ENCODE results near the gene IL10.
A peak's percentile ranks its signal among the peaks of the same experiment; 100 is the strongest.

IL10 gene

GRCh38 chr1:206741142-206741701, 31.1 kb downstream of the IL10 start:
- in situ Hi-C loops (cut with MboI; ENCODE audit: low pct_unique_long_range_greater_than_20kb, low sequenced_read_pairs), result loop anchor here (25.0 kb wide), 1 partner anchor 171 kb away; the partner anchor contains the start of gene FCMR
- no peak for DNase-seq

DNA sequence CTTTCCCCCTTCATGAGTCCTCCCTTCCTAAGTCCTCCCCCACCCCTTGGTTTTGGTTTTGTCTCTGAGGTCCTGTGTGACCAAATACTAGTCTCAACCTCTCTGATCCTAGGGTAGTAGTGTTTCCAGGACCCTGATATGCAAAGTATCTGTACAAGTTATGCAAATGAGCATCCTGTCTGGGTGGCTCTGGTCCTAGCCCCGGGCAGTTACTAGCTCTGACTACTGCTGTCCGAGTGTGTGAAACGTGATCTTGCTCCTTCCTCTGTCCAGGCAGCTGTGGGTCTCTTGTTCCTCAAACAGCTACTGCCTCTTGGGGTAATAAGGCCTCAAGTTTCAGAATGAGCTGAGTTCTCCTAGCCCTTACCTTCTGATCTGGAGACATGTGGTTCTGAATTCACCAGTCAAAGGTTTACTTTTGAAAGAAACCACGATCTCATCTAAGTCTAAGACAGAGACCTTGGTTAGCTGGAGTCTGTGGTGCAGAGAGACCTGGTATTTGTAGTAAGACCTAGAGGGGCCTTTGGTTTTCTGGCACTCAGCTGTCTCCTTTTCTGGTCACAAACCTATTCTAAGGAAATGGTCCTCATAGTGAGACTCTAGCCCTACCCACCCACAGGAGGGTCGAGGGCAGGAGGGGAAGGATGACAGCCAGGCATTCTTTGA, 32.8 kb downstream of the IL10 start:
- in situ Hi-C loops (cut with MboI; ENCODE audit: low pct_unique_long_range_greater_than_20kb, low sequenced_read_pairs), result loop anchor here (25.0 kb wide), 1 partner anchor 173 kb away; the partner anchor contains the start of gene FCMR
- DNase-seq, result no peak

DNA sequence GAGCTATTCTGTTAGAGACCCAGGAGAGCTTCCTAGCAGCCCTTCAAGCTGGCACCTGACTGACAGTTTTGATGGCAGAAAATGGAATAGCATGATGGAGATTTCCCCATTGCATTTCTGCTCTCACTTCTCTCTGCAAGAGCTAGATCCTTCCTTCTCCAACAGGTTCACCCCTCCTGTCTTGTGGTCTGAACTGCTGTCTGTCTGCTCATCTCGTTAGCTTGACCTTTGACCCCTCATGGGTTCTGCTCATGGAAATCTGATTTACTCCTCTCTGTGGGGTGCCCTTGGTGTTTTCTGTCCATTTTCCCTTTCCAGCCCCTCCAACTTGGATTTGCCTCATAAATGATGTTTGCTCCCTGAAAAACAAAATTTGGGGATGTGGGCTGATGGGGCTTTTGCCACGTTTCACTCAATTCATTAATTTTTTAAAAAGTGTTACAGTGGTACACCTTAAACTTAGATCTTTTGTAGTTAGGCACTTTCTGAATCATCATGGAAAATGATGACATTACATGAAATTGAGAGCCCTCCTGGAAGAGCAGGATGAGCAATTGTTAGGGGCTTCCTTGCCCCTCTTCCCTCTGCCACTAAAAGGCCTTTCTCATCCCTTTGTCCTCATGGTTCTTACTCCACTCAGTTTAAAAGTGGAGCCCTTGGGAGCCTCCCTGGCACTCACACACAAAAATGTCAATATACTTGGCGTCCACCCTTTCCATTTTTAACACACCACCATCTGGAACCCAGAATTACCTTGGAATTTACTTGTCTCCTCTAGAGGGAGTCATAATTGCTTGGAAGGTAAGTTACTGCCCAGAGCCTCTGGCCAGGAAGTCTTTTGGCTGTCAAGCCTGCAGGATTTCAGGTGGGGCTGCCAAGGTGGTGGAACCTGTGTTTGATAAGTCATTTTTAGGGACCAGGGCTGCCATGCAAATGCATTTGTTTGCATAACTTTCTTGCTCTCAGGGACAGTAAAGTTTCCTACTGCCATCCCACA, 33.6 kb downstream of the IL10 start:
- peak; percentile 19 for DNase-seq
- in situ Hi-C loops (cut with MboI; ENCODE audit: low pct_unique_long_range_greater_than_20kb, low sequenced_read_pairs), result loop anchor here (25.0 kb wide), 1 partner anchor 174 kb away; the partner anchor contains the start of gene FCMR

DNA sequence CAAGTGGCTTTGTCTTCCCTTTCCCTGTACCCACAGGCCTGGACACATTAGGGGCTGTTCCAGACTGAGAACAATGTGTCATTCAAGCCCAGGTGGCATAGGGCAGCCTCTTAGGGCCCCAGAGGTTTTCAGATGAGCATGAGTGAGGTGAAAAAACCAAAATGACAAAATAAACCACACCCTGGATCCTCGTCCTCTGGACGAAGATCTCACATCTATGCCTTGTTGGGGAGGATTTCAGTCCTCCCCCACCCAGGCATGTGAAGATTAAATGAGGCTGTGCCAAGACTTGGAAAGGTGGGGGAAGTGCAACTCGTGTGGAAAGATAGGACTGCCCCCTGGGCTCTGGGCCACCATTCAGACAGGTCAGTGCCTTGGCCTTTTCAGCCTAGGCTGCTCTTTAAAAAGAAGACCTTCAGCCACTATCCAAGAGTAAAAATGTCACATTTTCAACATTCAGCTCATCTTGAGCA, 34.5 kb downstream of the IL10 start:
- DNase-seq, result no peak
- in situ Hi-C loops (cut with MboI; ENCODE audit: low pct_unique_long_range_greater_than_20kb, low sequenced_read_pairs), result loop anchor here (25.0 kb wide), 1 partner anchor 175 kb away; the partner anchor contains the start of gene FCMR

- in situ Hi-C loops (cut with MboI; ENCODE audit: low pct_unique_long_range_greater_than_20kb, low sequenced_read_pairs), result loop anchor here (25.0 kb wide), 1 partner anchor 175 kb away; the partner anchor contains the start of gene FCMR
- DNase-seq, result no peak
Measured at GRCh38 chr1:206736878-206737728, 35.2 kb downstream of the IL10 start.

DNA sequence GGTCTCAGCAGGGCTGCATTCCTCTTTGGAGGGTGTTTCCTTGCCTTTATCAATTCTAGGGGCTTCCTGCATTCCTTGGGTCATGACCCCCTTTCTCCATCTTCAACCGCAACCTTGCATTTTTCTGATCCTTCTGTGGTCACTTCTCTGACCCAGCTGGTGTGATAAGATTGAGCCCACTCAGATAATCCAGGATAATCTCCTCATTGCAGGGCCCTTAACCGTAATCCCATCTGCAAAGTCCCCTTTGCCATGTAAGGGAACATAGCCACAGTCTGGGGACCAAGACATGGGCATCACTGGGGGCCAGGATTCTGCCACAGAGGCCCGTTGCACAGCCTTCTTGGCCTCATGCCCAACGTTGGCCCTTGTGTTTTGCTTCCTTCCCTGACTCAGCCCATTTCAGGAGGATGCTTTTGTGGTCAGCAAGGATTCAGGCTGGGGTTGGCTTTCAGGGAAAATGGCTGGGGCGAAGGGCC, 36.7 kb downstream of the IL10 start:
- DNase-seq, result no peak
- in situ Hi-C loops (cut with MboI; ENCODE audit: low pct_unique_long_range_greater_than_20kb, low sequenced_read_pairs), result loop anchor here (25.0 kb wide), 1 partner anchor 177 kb away; the partner anchor contains the start of gene FCMR

- DNase-seq, result peak; percentile 51
- in situ Hi-C loops (cut with MboI; ENCODE audit: low pct_unique_long_range_greater_than_20kb, low sequenced_read_pairs), result loop anchor here (25.0 kb wide), 1 partner anchor 178 kb away; the partner anchor contains the start of gene FCMR
Measured at GRCh38 chr1:206734499-206735142, 37.7 kb downstream of the IL10 start.

DNA sequence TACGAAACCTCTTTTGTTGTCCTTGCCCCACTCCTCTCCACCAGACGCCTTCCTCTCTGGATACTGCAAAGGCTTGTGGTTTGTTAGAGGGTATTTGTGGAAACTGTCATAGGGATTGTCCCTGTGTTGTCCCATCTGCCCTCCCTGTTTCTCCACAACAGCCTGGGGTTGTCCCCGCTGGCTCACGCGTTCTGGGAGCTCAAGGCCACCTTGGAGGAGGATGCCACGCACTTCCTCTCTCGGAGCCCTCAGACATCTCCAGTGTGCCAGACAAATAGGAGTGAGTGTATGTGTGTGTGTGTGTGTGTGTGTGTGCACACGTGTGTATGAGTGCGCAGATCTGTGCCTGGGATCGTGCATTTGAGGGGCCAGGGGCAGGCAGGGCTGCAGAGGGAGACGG, 39.3 kb downstream of the IL10 start:
- in situ Hi-C loops (cut with MboI; ENCODE audit: low pct_unique_long_range_greater_than_20kb, low sequenced_read_pairs), result loop anchor here (25.0 kb wide), 1 partner anchor 179 kb away; the partner anchor contains the start of gene FCMR

GRCh38 chr1:206732508-206732907, 39.8 kb downstream of the IL10 start:
- no peak for DNase-seq
- in situ Hi-C loops (cut with MboI; ENCODE audit: low pct_unique_long_range_greater_than_20kb, low sequenced_read_pairs), result loop anchor here (25.0 kb wide), 1 partner anchor 180 kb away; the partner anchor contains the start of gene FCMR

More for the DNA sequence above, 39.3 kb downstream of the IL10 start:
- DNase-seq, result no peak

GRCh38 chr1:206729507-206729906, 42.8 kb downstream of the IL10 start:
- in situ Hi-C loops (cut with MboI; ENCODE audit: low pct_unique_long_range_greater_than_20kb, low sequenced_read_pairs), result loop anchor here (25.0 kb wide), 1 partner anchor 183 kb away; the partner anchor contains the start of gene FCMR
- no peak for DNase-seq

- in situ Hi-C loops (cut with MboI; ENCODE audit: low pct_unique_long_range_greater_than_20kb, low sequenced_read_pairs), result loop anchor here (25.0 kb wide), 1 partner anchor 183 kb away; the partner anchor contains the start of gene FCMR
- DNase-seq, result no peak
Measured at GRCh38 chr1:206729050-206729449, 43.2 kb downstream of the IL10 start.

DNA sequence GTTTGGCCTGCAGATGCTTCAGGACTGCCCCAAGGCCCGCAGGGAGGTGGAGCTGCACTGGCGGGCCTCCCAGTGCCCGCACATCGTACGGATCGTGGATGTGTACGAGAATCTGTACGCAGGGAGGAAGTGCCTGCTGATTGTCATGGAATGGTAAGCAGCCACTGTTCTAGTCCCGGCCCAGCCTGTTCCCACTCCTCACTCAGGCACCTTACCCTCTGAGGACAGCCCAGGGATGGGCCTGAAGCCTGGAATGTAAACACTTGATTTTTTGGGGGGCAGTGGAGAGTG, 43.7 kb downstream of the IL10 start:
- DNase-seq, result no peak
- in situ Hi-C loops (cut with MboI; ENCODE audit: low pct_unique_long_range_greater_than_20kb, low sequenced_read_pairs), result loop anchor here (25.0 kb wide), 1 partner anchor 184 kb away; the partner anchor contains the start of gene FCMR

GRCh38 chr1:206727981-206728696, 44.2 kb downstream of the IL10 start:
- in situ Hi-C loops (cut with MboI; ENCODE audit: low pct_unique_long_range_greater_than_20kb, low sequenced_read_pairs), result loop anchor here (25.0 kb wide), 1 partner anchor 184 kb away; the partner anchor contains the start of gene FCMR
- DNase-seq, result no peak

GRCh38 chr1:206725109-206725963, 47.0 kb downstream of the IL10 start:
- peak; percentile 55 for DNase-seq
- in situ Hi-C loops (cut with MboI; ENCODE audit: low pct_unique_long_range_greater_than_20kb, low sequenced_read_pairs), result loop anchor here (25.0 kb wide), 1 partner anchor 187 kb away; the partner anchor contains the start of gene FCMR

DNA sequence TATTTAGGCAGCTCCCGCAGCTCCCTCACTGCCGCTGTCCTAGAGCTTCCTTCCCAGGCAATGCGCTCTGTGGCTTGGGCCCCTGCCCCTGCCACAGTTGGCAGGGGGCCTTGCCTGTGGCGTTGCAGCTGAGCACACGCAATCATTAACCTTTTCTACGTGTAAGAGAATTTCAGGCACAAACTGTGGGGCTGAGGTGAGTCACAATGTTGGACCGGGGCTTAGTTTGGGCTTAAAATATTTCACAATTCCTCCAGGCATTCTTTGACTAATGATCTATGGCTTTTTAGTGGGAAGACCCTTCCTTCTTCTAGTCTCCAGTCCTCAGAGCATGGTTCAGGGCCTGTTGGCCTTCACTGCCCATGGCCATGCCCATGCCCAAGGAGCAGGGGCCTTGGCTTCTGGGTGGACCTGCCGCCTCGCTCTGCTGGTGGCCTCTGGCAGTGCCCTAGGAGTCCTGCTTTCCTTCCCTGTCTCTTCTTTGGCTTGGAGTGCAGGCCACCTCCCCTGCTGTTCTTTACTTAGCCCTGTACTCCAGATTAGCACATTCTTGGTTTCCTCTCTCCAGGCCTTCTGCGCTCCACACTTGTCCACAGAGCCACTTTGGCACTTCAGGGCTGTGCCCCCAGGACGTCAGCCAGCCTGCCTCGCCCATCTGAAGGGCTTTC, 48.4 kb downstream of the IL10 start:
- in situ Hi-C loops (cut with MboI; ENCODE audit: low pct_unique_long_range_greater_than_20kb, low sequenced_read_pairs), result no loop called here
- DNase-seq, result no peak

- no peak for DNase-seq
- in situ Hi-C loops (cut with MboI; ENCODE audit: low pct_unique_long_range_greater_than_20kb, low sequenced_read_pairs), result no loop called here
Measured at GRCh38 chr1:206723462-206723804, 48.9 kb downstream of the IL10 start.
